ENCODE results near the gene MME. TPM values are rescaled to one million over a fixed set of nuclear protein-coding genes. Genes with fewer than 3 reads are reported as not detected.

The MME gene
- polyA plus RNA-seq, 1 experiment, result 208 TPM

DNA sequence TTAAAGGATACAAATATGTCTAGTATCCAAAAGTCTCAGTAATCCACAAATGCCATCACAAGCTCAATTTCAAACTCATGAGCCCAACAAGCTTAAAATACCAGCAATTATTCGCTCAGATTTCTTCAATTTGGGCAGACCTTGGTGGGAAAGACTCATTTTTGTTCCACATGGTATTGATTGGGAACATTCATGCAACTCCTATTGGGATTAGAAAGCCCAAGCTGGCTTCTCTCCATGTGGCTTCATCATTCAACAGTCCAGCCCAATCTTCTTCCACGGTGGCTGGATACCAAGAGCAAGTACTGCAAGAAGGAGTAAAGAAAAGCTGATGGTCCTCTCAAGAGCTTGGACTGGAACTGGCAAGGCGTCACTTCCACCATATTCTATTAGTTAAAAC, 147.0 kb downstream of the MME start:
- POLR2A ChIA-PET, result no interaction called here
- Histone ChIP-seq H3K27me3 (ENCODE audit: control insufficient read depth, insufficient read depth, low read length) (no peaks in the 10 kb centered on the region), H3K4me3 (ENCODE audit: low read depth, low read length) (no peak overlapping the region), H3K36me3 (ENCODE audit: control insufficient read depth, insufficient read depth, low read length) (no peaks in the 10 kb centered on the region)
- DNase-seq (ENCODE audit: low read depth), result no peak
- CTCF ChIA-PET, result interaction anchor here (1.0 kb wide), 1 partner anchor 28 kb away, joined by 3 read pairs; no protein-coding TSS in a partner anchor
- TF ChIP-seq, protein P1, sequence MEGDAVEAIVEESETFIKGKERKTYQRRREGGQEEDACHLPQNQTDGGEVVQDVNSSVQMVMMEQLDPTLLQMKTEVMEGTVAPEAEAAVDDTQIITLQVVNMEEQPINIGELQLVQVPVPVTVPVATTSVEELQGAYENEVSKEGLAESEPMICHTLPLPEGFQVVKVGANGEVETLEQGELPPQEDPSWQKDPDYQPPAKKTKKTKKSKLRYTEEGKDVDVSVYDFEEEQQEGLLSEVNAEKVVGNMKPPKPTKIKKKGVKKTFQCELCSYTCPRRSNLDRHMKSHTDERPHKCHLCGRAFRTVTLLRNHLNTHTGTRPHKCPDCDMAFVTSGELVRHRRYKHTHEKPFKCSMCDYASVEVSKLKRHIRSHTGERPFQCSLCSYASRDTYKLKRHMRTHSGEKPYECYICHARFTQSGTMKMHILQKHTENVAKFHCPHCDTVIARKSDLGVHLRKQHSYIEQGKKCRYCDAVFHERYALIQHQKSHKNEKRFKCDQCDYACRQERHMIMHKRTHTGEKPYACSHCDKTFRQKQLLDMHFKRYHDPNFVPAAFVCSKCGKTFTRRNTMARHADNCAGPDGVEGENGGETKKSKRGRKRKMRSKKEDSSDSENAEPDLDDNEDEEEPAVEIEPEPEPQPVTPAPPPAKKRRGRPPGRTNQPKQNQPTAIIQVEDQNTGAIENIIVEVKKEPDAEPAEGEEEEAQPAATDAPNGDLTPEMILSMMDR (IDR thresholded peaks at IDR 0.05; ENCODE audit: insufficient read depth, low read depth, low read length), result no peak

DNA sequence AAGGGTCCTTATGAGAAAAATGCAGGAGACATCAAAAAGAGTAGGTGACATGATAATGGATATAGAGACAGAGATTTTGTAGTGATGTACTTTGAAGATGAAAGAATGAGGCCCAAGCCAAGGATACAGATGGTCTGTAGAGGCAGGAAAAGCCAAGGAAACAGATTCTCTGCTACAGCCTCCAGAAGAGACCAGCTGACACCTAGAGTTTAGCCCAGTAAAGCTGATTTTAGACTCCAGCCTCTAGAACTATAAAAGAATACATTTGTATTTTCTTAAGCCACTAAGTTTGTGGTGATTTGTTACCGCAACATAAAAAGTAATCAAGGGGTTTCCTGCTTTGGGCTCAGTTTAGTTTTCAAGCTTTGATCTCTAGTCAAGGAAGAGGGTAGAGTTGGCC, 148.6 kb downstream of the MME start:
- TF ChIP-seq, protein P1 (IDR thresholded peaks at IDR 0.05; ENCODE audit: insufficient read depth, low read depth, low read length), result no peak
- CTCF ChIA-PET, result interaction anchor here (1.0 to 1.3 kb wide), 2 partner anchors 23 to 342 kb away, joined by 3 to 5 read pairs; no protein-coding TSS in a partner anchor
- POLR2A ChIA-PET, result no interaction called here
- Histone ChIP-seq H3K4me3 (ENCODE audit: low read depth, low read length) (no peak overlapping the region), H3K36me3 (ENCODE audit: control insufficient read depth, insufficient read depth, low read length) (no peaks in the 10 kb centered on the region), H3K27me3 (ENCODE audit: control insufficient read depth, insufficient read depth, low read length) (no peaks in the 10 kb centered on the region)
- no peak for DNase-seq (ENCODE audit: low read depth)

DNA sequence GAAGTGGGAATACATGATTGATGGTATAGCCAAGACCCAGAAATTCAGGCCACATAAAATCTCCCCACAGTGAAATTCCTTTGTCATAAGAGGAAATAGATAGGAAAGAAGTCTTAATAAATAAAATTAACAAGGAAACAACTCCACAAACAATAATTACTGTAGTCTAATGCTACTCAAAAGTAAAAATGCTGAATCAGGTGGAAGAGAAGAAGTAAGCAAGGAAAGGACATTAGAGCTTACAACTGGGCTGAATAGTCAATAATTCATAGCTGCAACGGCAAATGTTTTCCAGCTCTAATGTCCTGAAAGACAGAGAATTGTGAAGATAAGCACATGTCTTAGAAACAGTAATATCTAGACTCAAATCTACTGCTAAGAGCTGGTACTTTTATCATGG, 149.0 kb downstream of the MME start:
- Histone ChIP-seq H3K27me3 (ENCODE audit: control insufficient read depth, insufficient read depth, low read length) (no peaks in the 10 kb centered on the region), H3K36me3 (ENCODE audit: control insufficient read depth, insufficient read depth, low read length) (no peaks in the 10 kb centered on the region), H3K4me3 (ENCODE audit: low read depth, low read length) (no peak overlapping the region)
- ChIA-PET POLR2A (no interaction called here), CTCF (interaction anchor here (0.8 to 1.3 kb wide), 3 partner anchors 15 to 342 kb away, joined by 3 to 5 read pairs (median 3); no protein-coding TSS in a partner anchor)
- TF ChIP-seq, protein P1 (IDR thresholded peaks at IDR 0.05; ENCODE audit: insufficient read depth, low read depth, low read length), result no peak
- DNase-seq (ENCODE audit: low read depth), result no peak

DNA sequence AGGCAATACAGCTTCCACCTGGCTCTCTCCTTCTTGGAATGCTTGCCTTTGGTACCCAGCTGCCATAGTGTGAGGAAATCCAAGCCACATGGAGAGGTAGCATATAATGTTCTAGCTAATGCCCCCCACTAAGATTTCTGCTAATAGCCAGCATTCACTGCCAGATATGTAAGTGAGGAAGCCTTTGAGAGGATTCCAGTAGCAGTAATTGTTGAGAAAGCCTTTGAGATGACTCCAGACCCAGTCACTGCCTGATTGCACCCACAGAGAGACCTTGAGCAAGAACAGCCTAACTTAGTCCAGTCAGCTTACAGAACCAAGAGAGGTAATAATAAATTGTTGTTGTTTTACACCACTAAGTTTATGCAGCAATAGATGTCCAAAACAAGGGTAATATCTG, 150.3 kb downstream of the MME start:
- Histone ChIP-seq H3K36me3 (ENCODE audit: control insufficient read depth, insufficient read depth, low read length) (no peaks in the 10 kb centered on the region), H3K4me3 (ENCODE audit: low read depth, low read length) (no peak overlapping the region), H3K27me3 (ENCODE audit: control insufficient read depth, insufficient read depth, low read length) (no peaks in the 10 kb centered on the region)
- CTCF ChIA-PET, result interaction anchor here (0.6 kb wide), 1 partner anchor 1164 kb away, joined by 3 read pairs; no protein-coding TSS in a partner anchor
- TF ChIP-seq, protein P1 (IDR thresholded peaks at IDR 0.05; ENCODE audit: insufficient read depth, low read depth, low read length), result no peak
- POLR2A ChIA-PET, result no interaction called here
- DNase-seq (ENCODE audit: low read depth), result no peak

DNA sequence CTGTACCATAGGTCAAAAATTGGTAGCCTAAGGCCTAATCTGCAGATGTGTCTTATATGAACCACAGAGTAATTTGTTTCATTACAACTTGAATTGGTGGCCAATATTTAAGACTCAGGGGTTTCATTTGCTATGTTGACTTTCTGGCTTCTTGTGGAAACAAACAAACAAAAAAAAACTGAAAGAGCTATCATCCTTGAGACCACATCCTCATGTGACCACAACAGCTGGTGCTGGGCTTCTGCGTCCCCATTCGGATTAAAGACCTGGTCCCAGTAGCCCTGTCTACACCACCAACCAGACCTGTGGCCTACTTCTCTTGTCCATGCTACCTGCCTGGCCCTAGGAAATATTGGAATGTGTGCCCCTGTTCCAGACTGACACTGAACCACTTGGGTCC, 151.7 kb downstream of the MME start:
- no peak for DNase-seq (ENCODE audit: low read depth)
- H3K4me3 ChIP-seq (ENCODE audit: low read depth, low read length), result no peak overlapping the region
- ChIA-PET POLR2A (no interaction called here), CTCF (interaction anchor here (0.6 kb wide), 2 partner anchors 10 to 66 kb away, joined by 3 to 4 read pairs; no protein-coding TSS in a partner anchor)
- no peaks in the 10 kb centered on the region for H3K27me3 ChIP-seq (ENCODE audit: control insufficient read depth, insufficient read depth, low read length)
- H3K36me3 ChIP-seq (ENCODE audit: control insufficient read depth, insufficient read depth, low read length), result no peaks in the 10 kb centered on the region
- TF ChIP-seq, protein P1 (IDR thresholded peaks at IDR 0.05; ENCODE audit: insufficient read depth, low read depth, low read length), result no peak

All from BJ (cell line).